Brain microvascular endothelial cell (primary cell): ENCODE measurements around the gene TLN1.

ENCODE experiments used
- DNase-seq: peaks from one replicate; pipeline ENCODE4 v3.0.0-alpha.2; 2020
- H3K27ac ChIP-seq: fragments of 250-450 bp; sonication (Bioruptor Pico); 2 replicates; pipeline ENCODE4 v1.5.1; 2020; ENCODE audit warnings: mild to moderate bottlenecking, moderate library complexity
- H3K27me3 ChIP-seq: fragments of 250-450 bp; sonication (Bioruptor Pico); replicated peaks from 2 replicates; pipeline ENCODE4 v1.5.1; 2020; ENCODE audit warnings: mild to moderate bottlenecking
- H3K36me3 ChIP-seq: fragments of 250-450 bp; sonication (Bioruptor Pico); replicated peaks from 2 replicates; pipeline ENCODE4 v1.5.1; 2020; ENCODE audit warnings: mild to moderate bottlenecking
- H3K4me3 ChIP-seq: 2 replicates; pipeline ENCODE4 v1.5.1; 2011; ENCODE audit warnings: low read depth, mild to moderate bottlenecking, control low read depth, low read length, moderate library complexity
- CTCF ChIP-seq: IDR thresholded peaks from 2 replicates; pipeline ENCODE4 v1.5.1; 2011; ENCODE audit warnings: low read depth, mild to moderate bottlenecking, moderate library complexity, low read length, control low read depth, inconsistent platforms; ENCODE audit errors: missing control alignments
- in situ Hi-C: cut with HindIII; loops from 2 replicates; pipeline ENCODE4 v1.10.0; 2017; ENCODE audit warnings: low sequenced_read_pairs, low pct_ligation_motif_present

The TLN1 gene

DNA sequence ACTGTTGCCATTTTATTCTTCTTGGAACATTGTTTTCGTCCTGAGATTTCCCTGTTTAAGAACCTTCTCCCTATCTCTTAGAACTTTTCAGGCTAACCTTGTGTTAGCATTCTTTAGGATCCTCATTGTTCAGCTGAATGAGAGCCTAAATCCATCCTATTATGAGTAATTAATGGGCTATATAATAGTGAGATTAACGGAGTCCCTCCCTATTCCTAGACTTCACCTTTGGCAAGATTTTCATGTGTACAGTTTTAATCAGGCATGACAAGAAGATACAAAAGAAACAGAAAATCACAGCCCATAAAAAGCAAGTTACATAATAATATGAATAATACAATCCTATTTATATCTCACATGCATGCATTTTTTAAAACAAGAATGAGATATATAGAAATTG is 31.2 kb upstream of the TLN1 start:
- in situ Hi-C loops = no loop called here
- Histone ChIP-seq H3K4me3 (no peak overlapping the region), H3K27ac (no peak overlapping the region), H3K27me3 (no peaks in the 10 kb centered on the region), H3K36me3 (no peaks in the 10 kb centered on the region)
- no peak for DNase-seq
- TF ChIP-seq CTCF = no peak

GRCh38 chr9:35760651-35761050 is 28.7 kb upstream of the TLN1 start:
- H3K27me3 ChIP-seq = no peaks in the 10 kb centered on the region
- no peak overlapping the region for H3K4me3 ChIP-seq
- H3K36me3 ChIP-seq = no peaks in the 10 kb centered on the region
- H3K27ac ChIP-seq = no peak overlapping the region
- DNase-seq = peak; percentile 86
- in situ Hi-C loops = no loop called here
- no peak for TF ChIP-seq CTCF

GRCh38 chr9:35759795-35760194 is 27.8 kb upstream of the TLN1 start:
- Histone ChIP-seq H3K27ac (no peak overlapping the region), H3K4me3 (no peak overlapping the region), H3K27me3 (no peaks in the 10 kb centered on the region), H3K36me3 (no peaks in the 10 kb centered on the region)
- DNase-seq = no peak
- in situ Hi-C loops = no loop called here
- no peak for TF ChIP-seq CTCF

DNA sequence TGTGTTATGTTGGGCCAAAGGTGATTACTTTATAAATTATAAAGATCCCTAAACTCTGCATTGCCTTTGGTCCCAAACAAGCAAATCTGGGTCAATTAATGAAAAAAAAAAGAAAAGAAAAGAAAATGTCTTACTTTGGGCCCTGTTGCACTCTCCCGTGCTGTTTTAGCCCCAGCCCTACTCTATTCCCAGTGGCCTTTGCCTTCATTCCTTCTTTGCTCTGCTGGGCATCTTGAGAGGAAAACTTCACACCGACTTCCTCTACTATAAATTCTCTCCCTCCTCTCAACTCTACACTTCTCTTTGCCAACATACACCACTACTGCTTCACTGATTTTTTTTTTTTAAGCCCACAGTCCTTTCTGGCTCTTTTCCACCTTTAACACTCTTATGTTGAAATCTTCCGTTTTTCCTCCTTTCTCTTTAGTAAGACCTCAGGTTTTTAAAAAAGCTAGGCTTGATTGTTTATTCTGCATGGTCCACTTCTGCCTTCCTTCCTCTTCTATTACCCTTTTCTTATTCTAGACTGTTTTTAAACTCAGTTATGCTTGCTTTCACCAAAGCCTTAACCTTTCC is 26.6 kb upstream of the TLN1 start:
- no peaks in the 10 kb centered on the region for H3K27me3 ChIP-seq
- no peak overlapping the region for H3K27ac ChIP-seq
- in situ Hi-C loops = no loop called here
- no peak for DNase-seq
- H3K4me3 ChIP-seq = no peak overlapping the region
- TF ChIP-seq CTCF = no peak
- H3K36me3 ChIP-seq = peaks cover 1% of the 10 kb centered on the region

- no peak for TF ChIP-seq CTCF
- no peak overlapping the region for H3K27ac ChIP-seq
- no peak for DNase-seq
- H3K4me3 ChIP-seq = no peak overlapping the region
- no peaks in the 10 kb centered on the region for H3K27me3 ChIP-seq
- peaks cover 8% of the 10 kb centered on the region for H3K36me3 ChIP-seq
- in situ Hi-C loops = no loop called here
Observed at GRCh38 chr9:35757892-35758275, 25.9 kb upstream of the TLN1 start.

GRCh38 chr9:35757226-35757891 is 25.4 kb upstream of the TLN1 start:
- Histone ChIP-seq H3K27ac (no peak overlapping the region), H3K27me3 (no peaks in the 10 kb centered on the region), H3K36me3 (peaks cover 13% of the 10 kb centered on the region), H3K4me3 (peak overlapping the region; percentile 46)
- in situ Hi-C loops = no loop called here
- TF ChIP-seq CTCF = no peak
- DNase-seq = no peak
